Suppressor macrophage (primary cell): ENCODE results near the gene TCHH.
"Not testable (repeated sequence)": the region's sequence is repeated elsewhere in the genome, so short reads cannot be mapped to it uniquely, and the experiment has no call there.

ENCODE experiments used
- DNase-seq, 4 experiments: peaks; one replicate each; pipeline ENCODE4 v3.0.0-alpha.2; 2020 to 2022
- total RNA-seq, 17 experiments: gene quantifications; one replicate each; lab custom pipeline; 2026; ENCODE audit warnings: mixed read lengths in 6 of 17, inconsistent platforms in 3 of 17; lab: John Stamatoyannopoulos, UW

Gene TCHH, protein sequence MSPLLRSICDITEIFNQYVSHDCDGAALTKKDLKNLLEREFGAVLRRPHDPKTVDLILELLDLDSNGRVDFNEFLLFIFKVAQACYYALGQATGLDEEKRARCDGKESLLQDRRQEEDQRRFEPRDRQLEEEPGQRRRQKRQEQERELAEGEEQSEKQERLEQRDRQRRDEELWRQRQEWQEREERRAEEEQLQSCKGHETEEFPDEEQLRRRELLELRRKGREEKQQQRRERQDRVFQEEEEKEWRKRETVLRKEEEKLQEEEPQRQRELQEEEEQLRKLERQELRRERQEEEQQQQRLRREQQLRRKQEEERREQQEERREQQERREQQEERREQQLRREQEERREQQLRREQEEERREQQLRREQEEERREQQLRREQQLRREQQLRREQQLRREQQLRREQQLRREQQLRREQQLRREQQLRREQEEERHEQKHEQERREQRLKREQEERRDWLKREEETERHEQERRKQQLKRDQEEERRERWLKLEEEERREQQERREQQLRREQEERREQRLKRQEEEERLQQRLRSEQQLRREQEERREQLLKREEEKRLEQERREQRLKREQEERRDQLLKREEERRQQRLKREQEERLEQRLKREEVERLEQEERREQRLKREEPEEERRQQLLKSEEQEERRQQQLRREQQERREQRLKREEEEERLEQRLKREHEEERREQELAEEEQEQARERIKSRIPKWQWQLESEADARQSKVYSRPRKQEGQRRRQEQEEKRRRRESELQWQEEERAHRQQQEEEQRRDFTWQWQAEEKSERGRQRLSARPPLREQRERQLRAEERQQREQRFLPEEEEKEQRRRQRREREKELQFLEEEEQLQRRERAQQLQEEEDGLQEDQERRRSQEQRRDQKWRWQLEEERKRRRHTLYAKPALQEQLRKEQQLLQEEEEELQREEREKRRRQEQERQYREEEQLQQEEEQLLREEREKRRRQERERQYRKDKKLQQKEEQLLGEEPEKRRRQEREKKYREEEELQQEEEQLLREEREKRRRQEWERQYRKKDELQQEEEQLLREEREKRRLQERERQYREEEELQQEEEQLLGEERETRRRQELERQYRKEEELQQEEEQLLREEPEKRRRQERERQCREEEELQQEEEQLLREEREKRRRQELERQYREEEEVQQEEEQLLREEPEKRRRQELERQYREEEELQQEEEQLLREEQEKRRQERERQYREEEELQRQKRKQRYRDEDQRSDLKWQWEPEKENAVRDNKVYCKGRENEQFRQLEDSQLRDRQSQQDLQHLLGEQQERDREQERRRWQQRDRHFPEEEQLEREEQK (N-terminal part only)
- total RNA-seq: 0.21 to 3.0 (median 0.78) reads per million in 17 experiments

DNA sequence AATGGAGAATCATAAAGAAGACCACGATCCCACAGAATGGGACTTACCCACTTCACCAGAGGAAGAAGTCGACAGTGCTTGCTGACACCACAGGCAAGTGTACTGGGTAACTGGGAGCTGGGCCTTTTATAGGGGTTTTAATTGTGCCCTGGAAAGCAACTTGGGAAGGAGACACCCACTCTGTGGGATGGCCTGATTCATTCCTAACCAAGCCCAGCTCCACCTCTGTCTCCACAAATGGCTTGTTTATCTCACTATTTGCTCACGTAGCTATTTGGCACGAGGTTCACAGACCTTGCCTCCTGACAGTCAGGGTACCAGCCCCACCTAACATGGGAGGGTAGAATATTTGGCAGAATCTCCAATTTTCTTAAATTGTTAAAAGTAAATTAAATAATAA is at the start of gene TCHH:
TSS of gene TCHH (minus strand) at position 101 of the 400 bp plus-strand sequence. CDS start 1,364 bp downstream, outside the sequence.
- DNase-seq: no peak

DNA sequence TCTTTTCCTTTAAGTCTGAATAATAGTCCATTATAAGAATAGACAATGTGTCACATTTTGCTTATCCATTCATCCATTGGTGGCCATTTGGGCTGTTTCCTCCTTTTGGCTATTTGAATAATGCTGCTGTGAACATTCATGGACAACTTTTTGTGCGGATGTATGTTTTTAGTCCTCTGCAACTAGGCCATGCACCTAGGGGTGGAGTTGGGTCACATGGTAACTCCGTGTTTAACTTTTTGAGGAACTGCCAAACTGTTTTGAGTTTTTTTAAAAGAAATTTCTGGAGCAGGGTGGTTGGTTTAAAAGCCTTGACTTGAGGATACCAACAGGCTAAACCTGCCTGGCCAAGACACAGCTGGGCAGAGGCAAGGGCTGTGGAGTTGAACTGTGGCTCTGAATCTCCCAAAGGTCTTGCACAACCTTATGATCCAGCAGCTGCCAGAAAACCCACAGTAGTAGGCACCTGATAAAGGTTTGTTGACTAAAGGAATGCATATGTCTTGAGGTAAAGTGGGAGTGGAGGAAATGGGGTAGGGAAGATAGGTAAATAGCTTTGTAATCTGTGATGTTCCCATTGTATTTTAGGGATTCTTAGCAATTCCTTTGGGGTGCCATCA is 49.4 kb upstream of the TCHH start:
- DNase-seq: peak; percentile 42 to 63 (median 52)

DNA sequence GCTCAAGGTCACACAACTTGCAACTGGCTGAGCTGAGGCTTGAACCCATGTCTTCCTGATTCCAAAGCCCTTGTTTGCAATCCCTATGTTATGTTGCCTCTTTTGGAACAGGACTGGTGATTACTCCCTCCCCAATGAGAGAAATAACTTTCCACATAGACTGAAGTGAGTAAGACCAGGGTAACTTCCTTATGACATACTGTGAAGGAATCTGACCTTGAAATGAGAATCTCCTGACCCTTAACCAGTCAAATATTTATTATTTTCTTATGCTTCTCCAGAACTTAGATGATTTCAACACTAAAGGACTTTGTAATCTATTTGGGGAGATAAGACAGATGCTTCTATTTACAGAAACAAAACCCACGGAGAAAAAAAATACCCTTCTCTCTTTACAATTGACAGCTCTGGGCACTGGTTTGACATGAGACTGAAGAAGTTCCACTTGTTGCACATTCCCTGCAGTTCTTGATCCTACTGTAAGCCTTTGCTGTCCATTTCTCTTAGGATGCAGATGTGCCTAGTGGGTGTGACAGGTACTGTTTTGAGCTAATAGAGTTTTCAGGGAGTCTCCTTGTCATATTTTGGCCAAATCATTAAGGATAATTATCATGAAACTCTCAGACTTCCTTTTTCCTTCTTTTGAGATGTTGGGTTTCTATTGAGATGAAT is 47.7 kb upstream of the TCHH start:
- peak; percentile 54 to 86 (median 70) for DNase-seq

DNA sequence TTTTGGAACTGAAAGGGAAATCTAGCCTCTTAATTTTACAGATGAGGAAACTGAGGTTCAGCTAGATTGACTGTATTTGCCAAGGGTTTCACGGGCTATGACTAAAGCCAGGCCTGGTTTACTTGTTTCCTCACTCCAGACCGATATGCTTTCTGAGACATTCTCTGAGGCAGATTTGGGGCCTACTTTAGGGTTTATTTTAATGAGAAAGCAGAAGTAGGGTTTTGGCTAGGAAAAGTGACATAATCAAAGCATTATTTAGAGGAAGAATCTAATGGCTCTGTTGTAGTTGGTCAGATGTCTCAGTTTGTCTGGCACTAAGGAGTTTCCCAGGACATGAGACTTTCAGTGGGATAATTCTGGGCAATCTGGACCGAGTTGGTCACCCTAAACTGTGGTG is 45.3 kb upstream of the TCHH start:
- DNase-seq: peak; percentile 71 to 92 (median 84)

DNA sequence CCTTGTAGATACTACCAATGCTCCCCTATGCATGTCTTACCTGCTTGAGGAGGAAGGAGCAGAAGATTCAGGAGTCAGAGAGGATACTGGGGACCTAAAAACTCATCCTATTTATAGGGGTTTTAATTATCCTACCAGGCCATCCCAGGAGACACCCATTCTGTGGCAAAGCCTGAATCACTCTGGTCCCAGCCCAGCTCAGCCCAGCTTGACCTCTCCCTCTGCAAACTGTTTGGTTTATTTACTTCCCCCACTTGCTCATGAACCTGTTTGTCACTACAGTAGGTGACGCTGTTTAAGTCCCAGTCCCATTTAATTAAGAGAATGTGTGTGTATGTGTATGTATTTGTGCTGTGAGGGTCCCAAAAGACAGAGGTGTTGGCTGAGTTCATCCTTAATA is 43.9 kb upstream of the TCHH start, which contains the start of gene RPTN:
TSS of gene RPTN (minus strand) at position 85 of the 400 bp plus-strand sequence. CDS start 1,339 bp downstream, outside the sequence.
- no peak for DNase-seq

DNA sequence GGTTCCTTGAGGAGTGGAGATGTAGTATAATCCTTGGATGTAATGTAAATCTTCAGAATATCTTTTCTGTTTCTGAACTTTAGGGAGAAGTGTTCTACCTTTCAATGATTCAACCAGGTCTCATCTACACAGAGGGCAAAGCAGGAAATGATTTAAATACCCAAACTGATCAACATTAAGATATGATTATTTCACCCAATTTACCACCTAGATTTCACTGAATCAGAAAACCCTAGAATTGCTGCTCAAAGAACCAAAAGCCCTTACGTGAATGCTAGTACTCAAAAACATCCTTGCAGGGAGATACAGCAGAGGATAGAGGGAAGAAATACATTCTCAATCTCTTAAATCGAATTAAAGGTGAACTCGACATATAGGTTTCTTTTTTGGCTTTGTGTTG is 38.8 kb upstream of the TCHH start:
- DNase-seq: no peak

DNA sequence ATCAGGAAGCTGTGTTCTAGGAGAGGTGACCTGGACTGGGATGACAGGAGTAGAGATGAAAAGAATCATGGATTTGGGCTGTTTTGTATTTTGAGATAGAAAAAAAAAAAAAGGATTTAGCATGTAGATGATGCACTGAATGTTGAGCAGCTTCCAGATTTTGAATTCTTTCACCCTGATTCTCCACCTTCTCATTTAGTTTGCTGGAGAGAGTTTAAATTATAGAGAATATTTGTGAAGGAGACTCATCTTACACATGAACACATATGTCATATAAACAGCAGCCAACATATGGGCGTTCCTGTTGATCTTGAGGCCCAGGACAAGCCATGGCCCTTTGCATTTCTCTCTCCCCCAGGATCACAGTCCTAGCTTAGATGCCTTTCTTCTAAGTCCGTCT is 36.4 kb upstream of the TCHH start:
- no peak for DNase-seq

DNA sequence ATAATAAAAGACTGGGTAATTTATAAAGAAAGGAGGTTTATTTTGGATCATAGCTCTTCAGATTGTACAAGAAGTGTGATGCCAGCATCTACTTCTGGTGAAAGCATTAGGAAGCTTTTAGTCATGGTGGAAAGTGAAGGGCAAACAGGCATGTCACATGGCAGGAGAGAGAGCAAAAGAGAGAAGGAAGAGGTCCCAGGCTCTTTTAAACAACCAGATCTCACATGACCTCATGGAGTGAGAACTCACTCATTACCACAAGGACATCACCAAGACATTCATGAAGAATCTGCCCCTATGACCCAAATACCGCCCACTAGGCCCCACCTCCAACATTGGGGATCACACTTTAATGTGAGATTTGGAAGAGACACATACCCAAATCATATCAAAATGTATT is 33.7 kb upstream of the TCHH start:
- peak; percentile 34 to 80 (median 54) for DNase-seq

DNA sequence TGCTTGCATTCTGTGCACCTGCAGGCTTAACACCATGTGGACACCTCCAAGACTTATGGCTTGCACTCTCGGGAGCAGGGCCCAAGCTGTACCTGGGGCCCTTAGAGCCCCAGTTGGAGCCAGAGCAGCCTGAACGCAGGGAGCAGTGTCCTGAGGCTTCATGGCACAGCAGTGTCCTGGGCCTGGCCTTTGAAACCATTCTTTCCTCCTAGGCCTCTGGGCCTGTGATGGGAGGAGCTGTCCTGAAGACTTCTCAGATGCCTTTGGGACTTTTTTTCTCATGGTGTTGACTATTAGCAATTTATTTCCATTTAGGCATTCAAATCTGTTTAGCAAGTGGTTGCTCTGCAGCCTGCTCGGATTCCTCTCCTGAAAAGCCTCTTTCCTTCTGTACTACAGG is 32.8 kb upstream of the TCHH start:
- no peak for DNase-seq

DNA sequence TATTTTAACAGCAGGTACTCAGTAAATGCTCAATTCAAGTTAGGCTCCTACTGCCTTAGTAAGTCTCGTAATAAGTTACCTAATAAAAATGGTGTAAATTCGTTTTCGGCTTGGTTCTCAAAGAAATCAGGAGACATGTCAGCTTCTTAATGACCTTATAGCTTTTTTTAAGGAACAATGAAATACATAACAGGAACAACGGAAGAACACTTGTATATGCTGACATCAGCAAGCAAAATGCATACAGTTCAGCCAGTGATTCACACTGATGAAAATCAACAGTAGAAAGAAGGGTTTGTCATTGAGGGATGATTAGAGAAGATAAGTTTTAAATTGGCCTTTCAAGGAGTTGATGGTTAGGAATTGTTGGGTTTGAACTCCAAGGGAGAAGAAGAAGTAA is 30.5 kb upstream of the TCHH start:
- peak; percentile 18 to 79 (median 49) for DNase-seq

DNA sequence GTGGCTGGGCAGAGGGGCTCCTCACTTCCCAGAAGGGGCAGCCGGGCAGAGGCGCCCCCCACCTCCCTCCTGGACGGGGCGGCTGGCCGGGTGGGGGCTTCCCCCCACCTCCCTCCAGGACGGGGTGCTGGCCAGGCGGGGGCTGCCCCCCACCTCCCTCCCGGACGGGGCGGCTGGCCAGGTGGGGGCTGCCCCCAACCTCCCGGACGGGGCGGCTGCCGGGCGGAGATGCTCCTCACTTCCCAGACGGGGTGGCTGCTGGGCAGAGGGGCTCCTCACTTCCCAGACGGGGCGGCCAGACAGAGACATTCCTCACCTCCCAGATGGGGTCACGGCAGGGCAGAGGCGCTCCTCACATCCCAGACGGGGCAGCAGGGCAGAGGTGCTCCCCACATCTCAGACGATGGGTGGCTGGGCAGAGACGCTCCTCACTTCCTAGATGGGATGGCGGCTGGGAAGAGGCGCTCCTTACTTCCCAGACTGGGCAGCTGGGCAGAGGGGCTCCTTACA is 29.5 kb upstream of the TCHH start:
- not testable (repeated sequence) for DNase-seq

DNA sequence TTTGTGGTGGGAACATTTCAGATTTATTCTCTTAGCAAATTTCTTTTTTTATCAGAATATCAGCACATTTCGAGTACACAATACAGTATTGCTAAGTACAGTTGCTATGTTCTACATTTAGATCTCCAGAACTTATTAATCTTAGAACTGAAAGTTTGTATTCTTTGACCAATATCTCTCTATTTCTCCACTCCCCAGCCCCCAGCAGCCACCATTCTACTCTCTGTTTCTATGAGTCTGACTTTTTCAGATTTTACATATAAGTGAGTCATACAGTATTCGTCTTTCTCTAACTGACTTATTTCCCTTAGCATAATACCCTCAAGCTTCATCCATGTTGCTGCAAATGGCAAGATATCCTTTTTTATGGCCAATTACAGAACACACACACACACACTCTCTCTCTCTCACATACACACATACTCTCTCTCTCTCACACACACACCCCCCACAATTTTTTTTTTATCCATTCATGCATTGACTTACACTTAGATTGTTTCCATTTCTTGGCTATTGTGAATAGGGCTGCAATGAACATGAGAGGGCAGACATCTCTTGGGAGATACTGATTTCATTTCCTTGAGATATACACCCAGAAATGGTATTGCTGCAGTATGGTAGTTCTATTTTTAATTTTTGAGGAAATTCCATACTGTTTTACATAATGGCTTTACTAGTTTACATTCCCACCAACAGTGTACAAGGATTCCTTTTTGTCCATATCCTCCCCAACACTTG is 28.1 kb upstream of the TCHH start:
- DNase-seq: peak in 1 of 4 experiments; percentile 24

DNA sequence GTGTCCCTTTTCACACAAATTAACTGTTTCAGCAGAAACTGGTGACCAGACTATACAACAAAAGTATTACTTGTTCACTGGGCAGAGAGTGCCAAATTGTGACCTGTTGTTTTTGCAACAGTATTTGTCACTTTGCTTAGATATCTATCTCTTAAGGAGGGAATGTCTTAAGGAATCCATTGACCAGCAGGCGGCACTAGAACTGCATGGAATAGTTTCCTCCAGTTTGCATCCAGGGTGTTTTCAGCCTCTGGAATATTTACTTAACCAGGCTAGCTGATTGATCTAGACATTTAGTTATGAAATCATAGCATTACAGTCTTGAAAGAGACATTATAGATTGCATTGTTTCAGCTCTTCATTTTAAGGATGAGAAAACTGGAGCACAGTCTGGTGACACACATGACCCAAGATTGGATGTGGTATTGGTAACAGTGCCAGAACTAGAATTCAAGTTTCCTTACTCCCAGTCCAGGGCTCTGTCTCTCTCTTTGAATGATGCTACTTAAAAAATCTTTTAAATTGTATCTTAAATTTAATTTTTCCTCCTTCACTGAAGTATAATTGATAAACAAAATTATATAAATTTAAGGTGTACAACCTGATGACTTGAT is 26.8 kb upstream of the TCHH start:
- peak; percentile 83 to 92 (median 88) for DNase-seq

DNA sequence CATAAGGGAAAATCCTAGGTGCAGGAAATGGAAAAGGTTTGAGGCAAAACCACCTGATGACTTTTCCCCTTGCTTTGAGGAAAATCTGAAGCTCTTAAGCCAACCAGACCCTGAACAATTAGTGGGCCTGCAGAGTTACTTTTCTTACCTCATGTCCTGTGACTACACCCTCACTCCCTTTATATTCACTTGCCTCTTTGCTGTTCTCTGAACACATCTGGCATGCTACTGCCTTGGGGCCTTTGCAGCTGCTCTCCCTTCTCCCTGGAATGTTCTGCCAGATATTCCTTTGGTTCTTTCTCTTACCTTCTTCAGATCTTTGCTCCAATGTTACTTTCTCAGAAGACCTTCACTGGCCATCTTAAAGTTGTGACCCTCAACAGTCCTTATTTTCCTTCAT is 22.0 kb upstream of the TCHH start:
- DNase-seq: no peak

DNA sequence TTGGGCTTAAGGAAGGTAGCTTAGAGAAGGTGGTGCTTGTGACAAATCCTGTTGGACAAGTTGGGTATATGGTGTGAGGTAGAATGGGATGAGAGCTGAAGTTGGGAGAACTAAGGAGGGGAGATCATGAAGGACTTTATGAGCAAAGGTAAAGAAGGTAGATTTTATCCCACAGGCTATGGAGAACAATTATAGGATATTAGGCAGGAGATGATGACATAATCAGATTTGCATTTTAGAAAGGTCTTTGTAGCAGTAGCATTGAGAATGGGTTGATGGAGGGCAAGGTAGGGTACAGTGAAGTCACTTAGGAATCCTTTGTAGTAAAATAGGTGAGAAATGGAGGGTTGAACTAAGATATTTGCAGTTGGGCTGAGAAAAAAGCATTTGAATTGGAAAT is 14.9 kb upstream of the TCHH start:
- DNase-seq: no peak

DNA sequence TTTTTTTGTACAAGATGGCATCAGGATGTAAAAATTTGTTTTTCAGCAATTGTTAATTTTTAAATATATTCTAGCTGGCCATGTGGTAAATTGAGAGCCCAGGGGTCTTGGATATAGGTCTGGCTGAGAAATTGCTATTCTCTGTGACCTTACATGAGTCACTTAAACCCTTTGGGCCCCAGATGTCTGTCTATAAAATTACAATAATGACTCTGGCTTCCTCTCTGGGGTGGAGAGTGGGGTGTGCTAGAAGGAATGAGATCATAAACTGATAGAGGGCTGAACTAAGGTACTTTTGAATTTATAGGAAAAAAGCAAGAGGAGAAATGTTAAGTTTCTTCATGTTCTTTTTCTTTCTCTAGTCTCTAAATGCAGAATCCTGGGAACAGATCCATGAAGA is 12.4 kb upstream of the TCHH start:
- no peak for DNase-seq

DNA sequence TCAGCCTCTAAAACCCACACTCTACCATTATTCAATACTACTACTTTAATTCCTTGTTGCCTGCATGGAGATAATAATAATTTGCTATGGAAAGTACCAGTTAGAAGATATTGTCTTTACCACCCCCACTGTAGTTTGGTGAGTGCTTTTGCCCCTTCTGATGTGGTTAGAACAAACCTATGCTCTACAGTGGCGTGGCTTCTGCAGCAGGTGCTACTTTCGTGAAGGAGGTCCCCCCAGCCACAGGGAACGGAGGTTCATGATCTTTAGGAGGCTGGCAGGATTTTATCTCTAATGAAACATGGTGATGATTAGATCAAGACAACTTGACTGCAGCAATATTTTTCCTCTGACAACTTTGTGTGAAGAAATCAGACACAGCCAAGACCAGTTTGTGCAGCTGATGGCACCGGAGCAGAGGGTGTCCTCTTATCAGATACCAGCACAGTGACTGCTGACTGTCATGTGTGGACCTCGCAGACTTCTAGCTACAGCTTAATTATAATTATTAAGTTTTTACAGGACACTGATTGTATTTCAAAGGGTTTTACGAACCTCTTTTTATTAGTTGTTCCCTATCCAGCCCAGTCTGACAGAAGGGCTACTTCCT is 10.7 kb upstream of the TCHH start:
- DNase-seq: no peak

DNA sequence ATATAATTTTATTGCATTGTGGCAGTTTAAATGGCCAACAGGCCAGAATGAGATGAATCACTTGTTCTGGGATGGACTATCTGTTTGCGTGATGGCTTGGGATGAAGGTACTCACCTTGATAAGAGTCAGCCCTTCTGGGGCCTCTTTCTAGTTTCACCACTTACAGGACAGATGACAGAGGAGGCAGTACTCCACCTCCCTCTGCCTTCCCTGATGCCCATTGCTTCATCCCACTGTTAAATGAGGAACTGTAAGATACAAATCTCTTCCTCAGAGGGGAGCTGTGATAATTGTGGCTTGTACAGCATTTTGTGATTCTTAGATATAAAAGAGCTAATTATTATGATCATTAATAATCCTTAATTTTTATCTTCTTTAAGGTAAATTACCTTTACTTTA is 3.7 kb upstream of the TCHH start:
- peak in 3 of 4 experiments; percentile 31 to 51 (median 36) for DNase-seq

DNA sequence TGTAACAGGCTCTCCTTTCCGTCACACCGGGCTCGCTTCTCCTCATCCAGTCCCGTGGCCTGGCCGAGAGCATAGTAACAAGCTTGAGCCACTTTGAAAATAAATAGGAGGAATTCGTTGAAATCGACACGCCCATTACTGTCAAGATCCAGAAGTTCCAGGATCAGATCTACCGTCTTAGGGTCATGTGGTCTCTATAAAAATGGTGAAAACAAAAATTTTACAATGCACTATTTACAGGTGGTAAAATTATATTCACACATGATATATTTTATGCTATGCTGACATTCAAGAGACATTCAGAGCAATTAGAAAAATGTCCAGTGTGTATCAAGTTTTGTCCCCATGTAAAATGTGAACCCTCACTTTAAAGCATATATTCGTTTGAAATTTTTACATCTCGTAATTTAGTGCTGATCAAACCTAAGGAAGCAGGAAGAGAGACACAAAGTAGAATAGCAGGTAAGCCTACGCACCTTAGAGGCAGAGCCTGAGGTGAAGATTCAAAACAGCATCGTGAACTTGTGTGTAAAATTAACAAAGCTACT is 2.3 kb downstream of the TCHH start:
- no peak for DNase-seq
